ENCODE measurements around the gene SDR42E1.
"Not testable (repeated sequence)": the region's sequence is repeated elsewhere in the genome, so short reads cannot be mapped to it uniquely, and the experiment has no call there.

Gene SDR42E1

GRCh38 chr16:81997738-81998137, 13.5 kb downstream of the SDR42E1 start:
- DNase-seq, result peak; percentile 90

GRCh38 chr16:81996664-81997509, 14.4 kb downstream of the SDR42E1 start:
- peak; percentile 76 for DNase-seq

GRCh38 chr16:81995651-81996050, 15.6 kb downstream of the SDR42E1 start:
- no peak for DNase-seq

GRCh38 chr16:81994485-81994884, 16.8 kb downstream of the SDR42E1 start:
- DNase-seq, result no peak

GRCh38 chr16:81992859-81993258, 18.4 kb downstream of the SDR42E1 start:
- DNase-seq, result no peak

GRCh38 chr16:81987706-81988105, 23.6 kb downstream of the SDR42E1 start:
- DNase-seq, result no peak

GRCh38 chr16:81987121-81987520, 24.1 kb downstream of the SDR42E1 start:
- DNase-seq, result no peak

GRCh38 chr16:81977335-81977942, 33.8 kb downstream of the SDR42E1 start:
- not testable (repeated sequence) for DNase-seq

- no peak for DNase-seq
Observed at GRCh38 chr16:81975637-81976036, 35.6 kb downstream of the SDR42E1 start.

- DNase-seq, result no peak
Observed at GRCh38 chr16:81973737-81974136, 37.5 kb downstream of the SDR42E1 start.

- no peak for DNase-seq
Observed at GRCh38 chr16:81971853-81972252, 39.4 kb downstream of the SDR42E1 start.

GRCh38 chr16:81967358-81967757, 43.9 kb downstream of the SDR42E1 start:
- DNase-seq, result no peak

- no peak for DNase-seq
Observed at GRCh38 chr16:81964808-81965207, 46.5 kb downstream of the SDR42E1 start.

- DNase-seq, result no peak
Observed at GRCh38 chr16:81956213-81956948, 54.9 kb downstream of the SDR42E1 start.

GRCh38 chr16:81951564-81951963, 59.7 kb downstream of the SDR42E1 start:
- no peak for DNase-seq

- peak; percentile 88 for DNase-seq
Observed at GRCh38 chr16:81946206-81946605, 65.1 kb downstream of the SDR42E1 start.

- peak; percentile 87 for DNase-seq
Observed at GRCh38 chr16:81945665-81946064, 65.6 kb downstream of the SDR42E1 start.

- DNase-seq, result no peak
Observed at GRCh38 chr16:81942007-81942601, 69.2 kb downstream of the SDR42E1 start.

GRCh38 chr16:81940781-81941560, 70.3 kb downstream of the SDR42E1 start:
- DNase-seq, result peak; percentile 66

GRCh38 chr16:81939164-81940056, 71.9 kb downstream of the SDR42E1 start:
- DNase-seq, result no peak

All from fibroblast of upper back skin (primary cell).